K562 (cell line): ENCODE data around the gene PHYKPL. TPM values are rescaled to one million over a fixed set of nuclear protein-coding genes. Genes with fewer than 3 reads are reported as not detected.

Source experiments
- DEAF1 ChIP-seq: fragments of 450-650 bp; formaldehyde crosslinking; IDR thresholded peaks from 2 replicates; pipeline ENCODE4 v1.4.0; 2020; ENCODE audit warnings: mild to moderate bottlenecking, moderate library complexity
- DNMT1 ChIP-seq: fragments of 450-650 bp; IDR thresholded peaks from 2 replicates; pipeline ENCODE4 v1.6.1; 2016; ENCODE audit warnings: antibody characterized with exemption, mild to moderate bottlenecking
- IRF9 ChIP-seq: fragments of 450-650 bp; IDR thresholded peaks from 2 replicates; pipeline ENCODE4 v1.6.1; 2016; ENCODE audit warnings: missing biosample characterization, missing genetic modification characterization
- PCBP2 ChIP-seq: fragments of 200-400 bp; formaldehyde crosslinking; IDR thresholded peaks from 2 replicates; pipeline ENCODE4 v1.6.1; 2018; ENCODE audit warnings: low read length, low read depth, mild to moderate bottlenecking, moderate library complexity; ENCODE audit not compliant: poor library complexity, severe bottlenecking
- REST ChIP-seq, 2 experiments: fragments of 450-650 bp; formaldehyde crosslinking in 1 of 2; IDR thresholded peaks; 2 replicates each; pipeline versions ENCODE4 v1.4.0 to v1.6.1; 2014 to 2020; ENCODE audit warnings: mild to moderate bottlenecking in 2 of 2, borderline replicate concordance in 1 of 2, low read depth in 1 of 2
- SIRT6 ChIP-seq: IDR thresholded peaks from one replicate; pipeline ENCODE4 v1.6.1; 2012; ENCODE audit warnings: low read depth, mild to moderate bottlenecking, control low read depth, inconsistent platforms, low read length, moderate library complexity
- polyA plus RNA-seq, 8 experiments: library from polyadenylated mRNA; depleted of rRNA in 4 of 8; stranded (reverse) in 5 of 8; unstranded in 3 of 8; fragments of >200 nt; fragmentation: Nextera tagmentation in 2 of 8; fragmentation: Illumina TruSeq in 1 of 8; extraction: Ambion mirVana in 2 of 8; extraction: Trizol in 1 of 8; gene quantifications; 2 replicates each; pipeline versions ENCODE4 v1.2.1 to v1.2.3, GENCODE V29; 2011 to 2014; ENCODE audit warnings: inconsistent platforms in 1 of 8, missing spikeins in 1 of 8
- total RNA-seq, 7 experiments: library from RNA; depleted of rRNA in 6 of 7; stranded (reverse); fragments of >200 nt in 6 of 7; fragmentation: Illumina TruSeq in 2 of 7; extraction: Trizol in 2 of 7; gene quantifications; 2 replicates each; pipeline versions ENCODE4 v1.2.1 to v1.2.3, GENCODE V29; 2011 to 2021; ENCODE audit warnings: low replicate concordance in 1 of 7

PHYKPL gene
- total and polyA plus RNA-seq, 9 of the 15 experiments (the other 6 are each of a cell fraction or from before 2014, with no cell fraction given), result 4.7 to 34.7 (median 18.6) TPM

- TF ChIP-seq DEAF1 (CRISPR knock-in tag), result no peak
- no peak for TF ChIP-seq DNMT1
- TF ChIP-seq REST (IDR thresholded peaks at IDR 0.05; ENCODE audit: borderline replicate concordance), result no peak
- no peak for TF ChIP-seq REST (CRISPR knock-in tag; IDR thresholded peaks at IDR 0.05; ENCODE audit: low read depth)
- no peak for TF ChIP-seq PCBP2
- TF ChIP-seq SIRT6, result peak; percentile 48
- no peak for TF ChIP-seq IRF9 (tag)
These were observed 26.9 kb downstream of the PHYKPL start (continued) for GRCh38 chr5:178205749-178206047.
